Mononuclear cell (primary cell): ENCODE data around the gene SNU13. TPM values are rescaled to one million over a fixed set of nuclear protein-coding genes. Genes with fewer than 3 reads are reported as not detected.
"Not testable (repeated sequence)": the region's sequence is repeated elsewhere in the genome, so short reads cannot be mapped to it uniquely, and the experiment has no call there.

Experiments
- H3K27me3 ChIP-seq: 2 replicates; pipeline ENCODE4 v1.6.0; 2011; ENCODE audit warnings: low read length, control low read depth; ENCODE audit not compliant: insufficient read depth
- H3K4me1 ChIP-seq: 2 replicates; pipeline ENCODE4 v1.5.1; 2011; ENCODE audit warnings: mild to moderate bottlenecking, low read length, control low read depth; ENCODE audit not compliant: insufficient read depth
- H3K4me3 ChIP-seq: 2 replicates; pipeline ENCODE4 v1.5.1; 2011; ENCODE audit warnings: mild to moderate bottlenecking, low read length, moderate library complexity
- H3K9me3 ChIP-seq: 2 replicates; pipeline ENCODE4 v1.5.1; 2011; ENCODE audit warnings: low read depth, mild to moderate bottlenecking, control low read depth, low read length
- total RNA-seq: library from RNA; depleted of rRNA; stranded (reverse); fragments of >200 nt; gene quantifications from one replicate; pipeline ENCODE4 v1.2.3, GENCODE V29; 2012

Gene SNU13
- 66.3 TPM for total RNA-seq

DNA sequence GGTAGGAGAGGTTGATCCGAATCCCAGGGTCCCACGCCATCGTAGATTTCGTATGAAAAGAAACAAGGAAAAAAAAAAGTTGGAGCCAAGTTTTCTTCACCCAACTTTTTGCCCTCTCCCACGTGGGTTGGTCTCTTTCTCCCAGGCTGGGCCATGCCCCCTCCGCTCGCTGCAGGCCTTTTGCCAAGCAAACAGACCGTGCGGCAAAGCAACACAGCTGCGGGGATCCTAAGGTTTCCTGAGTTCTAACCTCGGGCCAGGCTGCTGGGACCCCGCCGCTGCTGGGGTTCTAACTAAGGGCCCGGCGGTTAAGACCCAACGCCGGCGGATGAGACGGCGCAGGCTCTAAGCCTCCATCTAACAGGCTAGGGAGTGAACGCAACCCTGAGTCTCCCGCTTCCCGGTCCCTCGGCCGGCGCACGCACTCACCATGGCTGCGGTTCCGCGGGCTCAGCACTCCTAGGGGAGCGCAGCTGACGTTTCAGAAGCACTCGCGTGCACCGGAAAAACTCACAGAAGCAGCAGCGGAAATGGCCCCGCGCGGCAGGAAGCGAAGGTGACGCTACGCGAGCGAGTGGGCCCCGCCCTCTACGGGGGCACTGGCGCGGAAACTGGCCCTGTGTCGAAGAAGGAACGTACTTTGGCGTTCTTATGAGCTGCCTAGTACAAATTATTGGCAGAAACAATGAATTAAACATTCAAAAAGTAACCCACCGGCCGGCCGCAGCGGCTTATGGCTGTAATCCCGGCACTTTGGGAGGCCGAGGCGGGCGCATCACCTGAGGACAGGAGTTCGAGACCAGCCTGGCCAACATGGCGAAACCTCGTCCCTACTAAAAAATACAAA, at the start of gene SNU13:
Gene SNU13, minus strand, starts transcription at position 503 of the 847 bp plus-strand sequence. Its CDS starts 71 bp downstream, at position 432.
- Histone ChIP-seq H3K4me1 (peaks cover 22% of the 10 kb centered on the region), H3K27me3 (no peaks in the 10 kb centered on the region), H3K4me3 (peak within 1 kb of the TSS; percentile 97), H3K9me3 (no peaks in the 10 kb centered on the region)

DNA sequence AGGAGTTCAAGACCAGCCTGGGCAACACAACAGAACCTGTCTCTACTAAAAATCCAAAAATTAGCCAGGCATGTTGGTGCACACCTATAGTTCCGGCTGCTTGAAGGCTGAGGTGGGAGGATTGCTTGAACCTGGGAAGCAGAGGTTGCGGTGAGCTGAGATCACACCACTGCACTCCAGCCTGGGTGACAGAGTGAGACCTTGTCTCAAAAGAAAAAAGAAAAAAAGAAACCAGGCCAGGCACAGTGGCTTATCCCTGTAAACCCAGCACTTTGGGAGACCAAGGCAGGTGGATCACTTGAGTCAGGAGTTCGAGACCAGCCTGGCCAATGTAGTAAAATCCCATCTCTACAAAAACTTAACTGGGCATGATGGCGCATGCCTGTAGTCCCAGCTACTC, 44.6 kb upstream of the SNU13 start:
- H3K27me3 ChIP-seq, H3K4me3 ChIP-seq, H3K9me3 ChIP-seq, H3K4me1 ChIP-seq: not testable (repeated sequence)

DNA sequence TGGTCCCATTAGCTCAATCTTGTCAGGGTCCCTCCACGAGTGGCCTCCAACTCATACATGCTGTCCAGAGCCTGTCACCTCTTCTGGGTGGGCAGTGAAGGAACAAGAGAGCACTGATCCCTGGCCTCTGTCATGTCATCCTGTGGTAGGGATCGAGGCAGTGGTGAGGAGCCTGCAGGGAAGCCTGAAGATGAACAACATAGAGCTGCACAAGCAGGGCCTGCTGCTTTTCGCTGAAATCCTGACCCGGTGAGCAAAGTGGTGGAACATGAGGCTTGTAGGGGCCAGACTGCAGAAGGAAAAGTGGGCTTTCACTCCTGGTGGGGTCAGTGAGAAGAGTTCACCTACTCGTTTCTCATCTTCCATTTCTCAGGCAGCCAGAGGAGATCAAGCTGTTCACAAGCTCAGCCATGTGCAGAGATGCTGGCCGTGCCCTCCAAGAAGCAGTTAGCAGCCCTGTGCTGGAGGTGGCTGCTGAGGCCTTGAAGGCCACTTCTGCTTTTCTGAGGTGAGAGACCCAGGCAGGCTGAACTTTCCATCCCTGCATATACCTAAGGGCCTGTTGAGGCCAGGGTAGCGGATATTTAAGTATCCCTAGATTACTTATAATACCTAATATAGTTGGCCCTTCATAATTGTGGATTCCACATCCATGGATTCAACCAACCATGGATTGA, 43.6 kb upstream of the SNU13 start:
- no peaks in the 10 kb centered on the region for H3K9me3 ChIP-seq
- no peaks in the 10 kb centered on the region for H3K4me1 ChIP-seq
- no peaks in the 10 kb centered on the region for H3K27me3 ChIP-seq
- no peak overlapping the region for H3K4me3 ChIP-seq

DNA sequence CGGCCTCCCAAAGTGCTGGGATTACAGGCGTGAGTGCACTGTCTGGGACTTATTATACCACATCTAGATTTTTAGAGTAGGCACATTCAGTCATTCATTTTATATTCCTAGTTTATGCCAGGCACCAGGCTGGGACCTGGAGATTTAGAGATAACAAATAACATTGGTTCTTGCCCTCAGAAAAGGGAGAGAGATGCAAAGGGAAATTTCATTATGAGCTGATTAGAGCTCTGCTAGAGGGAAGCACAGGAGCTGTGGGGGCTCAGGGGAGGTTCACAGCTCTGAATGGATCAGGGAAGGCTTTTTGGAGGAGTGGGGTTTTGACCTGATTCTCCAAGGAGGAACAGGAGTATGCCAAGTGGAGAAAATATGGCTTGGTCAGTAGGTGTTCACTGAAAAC, 42.9 kb upstream of the SNU13 start:
- no peaks in the 10 kb centered on the region for H3K9me3 ChIP-seq

DNA sequence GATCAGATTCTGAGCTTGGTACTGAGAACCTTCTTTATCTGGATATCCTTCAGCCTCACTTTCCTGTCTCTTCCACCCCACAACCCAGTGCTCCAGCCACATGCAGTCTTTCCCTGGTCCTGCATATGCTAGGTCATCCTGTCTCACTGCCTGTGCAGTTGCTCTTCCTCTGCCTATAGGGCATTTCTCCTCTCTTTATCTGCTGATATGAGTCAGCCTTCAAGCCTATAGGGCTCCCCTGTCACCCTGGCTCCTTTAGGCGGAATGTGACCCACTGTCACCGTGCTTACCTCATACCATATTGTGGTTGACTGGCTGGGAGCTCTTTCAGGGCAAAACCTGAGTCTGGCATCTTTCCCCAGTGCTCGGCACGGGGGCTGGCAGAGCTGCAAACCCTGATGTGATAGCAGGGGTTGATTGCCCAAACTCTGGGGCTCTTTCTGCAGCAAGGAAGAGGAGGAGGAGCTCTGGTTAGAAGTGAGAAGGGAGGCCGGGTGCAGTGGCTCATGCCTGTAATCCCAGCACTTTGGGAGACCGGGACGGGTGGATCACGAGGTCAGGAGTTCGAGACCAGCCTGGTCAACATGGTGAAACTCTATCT, 36.9 kb upstream of the SNU13 start:
- Histone ChIP-seq H3K4me3 (no peak overlapping the region), H3K9me3 (no peaks in the 10 kb centered on the region), H3K27me3 (no peaks in the 10 kb centered on the region), H3K4me1 (no peaks in the 10 kb centered on the region)

More for the DNA sequence above, 42.9 kb upstream of the SNU13 start:
- H3K27me3 ChIP-seq: no peaks in the 10 kb centered on the region
- no peaks in the 10 kb centered on the region for H3K4me1 ChIP-seq
- no peak overlapping the region for H3K4me3 ChIP-seq

DNA sequence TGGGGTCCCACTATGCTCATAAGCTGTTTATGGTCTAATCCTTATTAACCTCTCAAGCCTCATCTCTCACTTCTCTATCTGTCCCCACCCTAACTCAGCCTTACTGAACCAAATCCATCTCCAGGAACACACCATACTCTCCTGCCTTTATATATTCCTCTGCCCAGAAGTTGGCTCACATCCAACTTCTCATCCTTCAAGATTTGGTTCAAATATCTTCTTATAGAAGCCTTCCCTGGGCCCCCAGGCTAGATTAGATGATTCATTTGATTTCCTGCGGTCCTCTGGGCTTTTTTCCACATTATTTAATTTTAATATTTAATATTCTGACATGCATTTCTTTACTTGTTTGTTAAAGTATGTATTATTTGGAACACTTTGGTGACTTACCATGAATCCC, 33.8 kb upstream of the SNU13 start:
- Histone ChIP-seq H3K27me3 (no peaks in the 10 kb centered on the region), H3K4me1 (no peaks in the 10 kb centered on the region), H3K4me3 (no peak overlapping the region), H3K9me3 (no peaks in the 10 kb centered on the region)

DNA sequence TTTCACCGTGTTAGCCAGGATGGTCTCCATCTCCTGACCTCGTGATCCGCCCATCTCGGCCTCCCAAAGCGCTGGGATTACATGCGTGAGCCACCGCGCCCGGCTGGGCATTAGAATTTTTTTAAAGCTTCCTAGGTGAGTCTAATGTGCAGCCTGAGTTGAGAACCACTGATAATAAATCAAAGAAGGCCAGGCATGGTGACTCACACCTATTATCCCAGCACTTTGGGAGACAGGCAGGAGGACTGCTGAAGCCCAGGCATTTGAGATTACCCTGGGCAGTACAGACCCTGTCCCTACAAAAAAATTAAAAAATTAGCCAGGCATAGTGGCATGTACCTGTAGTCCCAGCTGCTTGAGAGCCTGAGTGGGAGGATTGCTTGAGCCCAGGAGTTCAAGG, 24.3 kb upstream of the SNU13 start:
- no peak overlapping the region for H3K4me3 ChIP-seq
- H3K9me3 ChIP-seq: no peaks in the 10 kb centered on the region
- H3K27me3 ChIP-seq: no peaks in the 10 kb centered on the region
- no peaks in the 10 kb centered on the region for H3K4me1 ChIP-seq

DNA sequence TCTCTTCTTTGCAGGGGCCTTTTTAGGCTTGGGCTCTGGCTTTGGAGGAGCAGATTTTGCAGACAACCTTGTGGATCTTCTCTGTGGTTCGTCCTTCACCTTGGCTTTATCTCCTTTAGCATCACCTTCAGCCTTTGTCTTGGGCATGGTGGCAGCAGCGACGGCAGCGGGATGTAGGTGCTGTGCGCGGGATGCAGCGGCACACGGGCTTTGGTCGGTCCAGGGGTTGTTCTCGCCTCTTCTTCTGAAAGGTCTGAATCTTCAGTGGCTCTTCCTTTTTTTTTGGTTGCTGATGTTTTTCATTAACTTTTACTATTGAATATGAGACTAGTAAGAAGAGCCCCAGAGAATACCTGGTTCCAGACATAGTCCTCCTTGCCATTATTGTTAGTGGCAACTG, 20.7 kb upstream of the SNU13 start:
- Histone ChIP-seq H3K27me3 (no peaks in the 10 kb centered on the region), H3K4me1 (no peaks in the 10 kb centered on the region), H3K4me3 (no peak overlapping the region), H3K9me3 (no peaks in the 10 kb centered on the region)

DNA sequence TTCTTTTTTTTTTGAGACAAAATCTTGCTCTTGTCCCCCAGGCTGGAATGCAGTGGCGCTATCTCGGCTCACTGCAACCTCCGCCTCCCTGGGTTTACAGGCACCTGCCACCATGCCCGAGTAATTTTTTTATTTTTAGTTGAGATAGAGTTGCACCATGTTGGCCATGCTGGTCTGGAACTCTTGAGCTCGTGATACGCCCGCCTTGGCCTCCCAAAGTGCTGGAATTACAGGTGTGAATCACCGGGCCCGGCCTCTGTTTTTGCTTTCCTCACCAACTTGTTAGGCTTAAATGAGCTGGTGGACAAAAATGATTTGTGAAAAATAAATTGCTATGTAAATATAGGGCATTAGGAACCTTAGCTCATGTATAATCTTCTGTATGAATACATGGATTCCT, 14.1 kb upstream of the SNU13 start:
- Histone ChIP-seq H3K27me3 (no peaks in the 10 kb centered on the region), H3K4me1 (peaks cover 7% of the 10 kb centered on the region), H3K9me3 (no peaks in the 10 kb centered on the region), H3K4me3 (no peak overlapping the region)

DNA sequence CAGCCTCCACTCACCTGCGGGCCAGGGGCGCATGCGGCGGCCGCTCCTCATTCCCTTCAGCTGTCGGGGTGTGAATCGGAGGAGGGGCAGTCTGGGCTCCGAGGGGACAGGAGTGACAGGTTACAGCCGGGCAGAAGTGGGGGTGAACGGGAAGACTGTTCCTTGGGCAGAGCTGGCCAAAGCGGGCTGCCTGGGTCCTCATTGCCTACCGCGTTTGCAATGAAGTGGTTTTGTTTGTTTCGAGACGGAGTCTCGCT, 11.4 kb upstream of the SNU13 start:
- Histone ChIP-seq H3K27me3 (no peaks in the 10 kb centered on the region), H3K4me3 (no peak overlapping the region), H3K9me3 (no peaks in the 10 kb centered on the region), H3K4me1 (peaks cover 19% of the 10 kb centered on the region)

DNA sequence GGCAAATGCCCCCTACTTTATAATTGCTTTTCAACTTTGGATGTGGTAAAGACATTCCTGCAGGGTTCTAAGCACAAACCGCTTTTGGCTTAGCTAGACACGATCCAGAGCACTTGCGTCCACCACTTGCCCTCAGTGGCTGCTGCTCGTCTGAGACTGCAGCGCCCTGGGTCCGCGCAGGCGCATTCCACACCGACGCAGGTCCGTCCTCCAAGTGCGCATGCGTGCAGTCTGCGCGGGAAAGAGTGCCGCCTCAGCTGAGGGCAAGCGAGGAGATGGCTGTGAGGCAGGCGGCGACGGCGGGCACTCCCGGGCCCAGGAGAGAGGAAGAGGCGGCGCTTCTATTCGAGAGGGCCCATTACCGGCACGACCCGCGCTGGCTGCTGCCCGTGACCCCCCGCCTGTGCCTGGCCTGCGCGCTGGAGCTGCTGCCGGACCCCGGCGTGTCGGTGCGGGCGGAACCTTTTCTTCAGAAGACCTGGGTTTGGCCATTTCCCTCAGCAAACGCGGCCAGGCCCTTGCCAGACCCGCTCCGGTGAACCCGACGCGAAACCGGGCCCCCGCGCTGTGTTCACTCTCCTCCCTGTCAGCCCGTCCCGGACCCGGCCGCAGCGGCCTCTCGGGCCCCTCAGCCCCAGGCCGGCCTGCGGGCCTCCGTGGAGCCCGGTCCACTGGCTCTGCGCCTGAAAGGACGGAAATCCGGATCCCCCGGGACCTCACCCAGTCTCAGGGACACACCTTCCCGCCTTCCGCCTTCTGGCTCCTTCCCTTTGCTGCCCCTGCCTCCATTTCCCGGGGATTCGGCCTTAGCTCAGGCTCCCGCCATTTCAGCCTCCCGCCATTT, 10.8 kb upstream of the SNU13 start, which contains the start of gene MEI1:
Gene MEI1, plus strand, starts transcription at position 240 of the 844 bp plus-strand sequence. Its CDS starts 36 bp downstream, at position 276.
- no peaks in the 10 kb centered on the region for H3K9me3 ChIP-seq
- H3K4me3 ChIP-seq: no peak within 1 kb of the TSS

DNA sequence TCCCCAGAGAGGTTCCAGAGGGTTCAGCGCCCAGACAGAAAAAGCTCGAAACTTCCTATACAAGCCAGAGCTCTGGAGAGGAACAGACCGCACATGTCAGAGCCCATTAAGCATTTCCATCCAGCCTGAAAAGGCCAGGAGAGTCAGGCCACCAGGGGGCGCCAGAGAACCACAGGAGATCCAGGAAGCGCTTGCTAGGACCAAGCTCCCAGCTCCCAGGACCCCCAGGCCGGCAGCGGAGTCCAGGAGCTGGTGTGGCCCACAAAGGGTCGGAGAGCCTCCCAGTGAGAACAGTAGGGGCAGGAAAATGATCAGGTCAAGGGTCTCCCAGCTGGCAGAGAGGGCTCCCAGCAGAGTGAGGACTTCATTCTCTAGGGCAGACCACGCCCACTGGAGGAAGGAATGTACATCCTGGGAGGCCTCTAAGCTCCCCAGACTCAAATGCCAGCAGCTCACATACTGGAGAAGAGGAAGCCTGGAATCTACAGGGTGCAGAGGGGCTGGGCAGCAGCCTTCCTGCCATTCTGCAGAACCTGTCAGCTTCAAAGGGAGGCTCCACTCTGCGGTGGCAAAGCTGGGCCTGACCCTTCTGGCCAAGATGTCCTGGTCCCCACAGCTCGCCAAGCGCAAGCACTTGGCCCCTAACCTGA, 8.6 kb upstream of the SNU13 start:
- peaks cover 19% of the 10 kb centered on the region for H3K4me1 ChIP-seq
- no peaks in the 10 kb centered on the region for H3K27me3 ChIP-seq
- H3K4me3 ChIP-seq: no peak overlapping the region
- H3K9me3 ChIP-seq: no peaks in the 10 kb centered on the region

More for the DNA sequence above, 10.8 kb upstream of the SNU13 start, which contains the start of gene MEI1:
- H3K27me3 ChIP-seq: no peaks in the 10 kb centered on the region
- H3K4me1 ChIP-seq: peaks cover 19% of the 10 kb centered on the region

DNA sequence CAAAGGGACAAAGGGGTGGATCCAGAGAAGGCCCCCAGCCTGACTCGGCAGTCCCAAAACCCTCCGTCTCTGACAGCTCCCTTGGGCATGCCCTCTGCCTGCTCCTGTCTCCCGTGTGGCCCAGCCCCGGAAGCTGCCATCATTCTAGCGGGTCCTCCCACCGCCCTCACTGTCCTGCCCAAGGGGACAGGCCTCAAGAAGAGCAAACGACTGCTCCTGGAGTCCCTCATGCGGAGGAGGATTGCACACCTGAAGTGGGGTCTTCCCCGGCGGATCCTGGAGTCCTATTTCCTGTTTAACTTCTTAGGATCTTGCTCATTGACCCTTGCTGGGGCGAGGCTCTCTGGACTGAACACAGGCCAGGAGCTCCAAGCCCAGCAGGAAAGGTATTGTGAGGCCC, 8.0 kb upstream of the SNU13 start:
- H3K4me1 ChIP-seq: peaks cover 19% of the 10 kb centered on the region
- H3K4me3 ChIP-seq: no peak overlapping the region
- no peaks in the 10 kb centered on the region for H3K9me3 ChIP-seq
- H3K27me3 ChIP-seq: no peaks in the 10 kb centered on the region

DNA sequence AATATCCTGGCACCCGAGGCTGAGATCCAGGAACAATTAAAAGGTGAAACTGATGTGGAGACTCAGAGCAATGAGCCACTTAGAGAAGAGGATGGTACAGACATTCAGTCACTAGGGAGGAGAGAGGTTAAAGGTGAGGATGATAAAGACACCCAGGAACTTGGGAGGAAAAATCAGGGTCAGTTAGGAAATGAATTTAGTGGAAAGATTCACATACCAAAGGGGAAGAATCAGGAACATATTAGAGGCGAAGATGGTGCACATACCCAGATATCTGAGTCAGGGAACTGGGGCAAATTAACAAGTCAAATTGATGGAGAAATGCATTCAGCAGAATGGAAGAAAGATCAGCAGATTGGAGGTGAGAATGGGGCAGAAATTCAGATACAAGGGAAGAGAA, 6.5 kb upstream of the SNU13 start:
- Histone ChIP-seq H3K4me3 (no peak overlapping the region), H3K9me3 (no peaks in the 10 kb centered on the region), H3K4me1 (peaks cover 19% of the 10 kb centered on the region), H3K27me3 (no peaks in the 10 kb centered on the region)
